OCI-LY1 (cell line): ENCODE measurements around the gene ALDOA.

Experiments used
- H2AFZ ChIP-seq: fragments of 200-600 bp; sonication (generic), shearing (Covaris generic); 2 replicates; pipeline ENCODE4 v1.6.0; 2014; ENCODE audit warnings: antibody characterized with exemption, mild to moderate bottlenecking, low read length
- H3F3A ChIP-seq: fragments of 200-600 bp; sonication (generic), shearing (Covaris generic); 2 replicates; pipeline ENCODE4 v1.6.0; 2014; ENCODE audit warnings: mild to moderate bottlenecking, antibody characterized with exemption, low read length, moderate library complexity; ENCODE audit not compliant: insufficient read depth
- H3K27ac ChIP-seq: fragments of 200-600 bp; sonication (generic); 2 replicates; pipeline ENCODE4 v1.5.1; 2014; ENCODE audit warnings: low read length, mixed run types, mild to moderate bottlenecking, low read depth; ENCODE audit not compliant: poor library complexity, severe bottlenecking
- H3K27me3 ChIP-seq: fragments of 200-600 bp; sonication (generic); 2 replicates; pipeline ENCODE4 v1.6.0; 2014; ENCODE audit warnings: antibody characterized with exemption, mild to moderate bottlenecking, low read length, moderate library complexity; ENCODE audit not compliant: insufficient read depth
- H3K36me3 ChIP-seq: fragments of 200-600 bp; sonication (generic); 2 replicates; pipeline ENCODE4 v1.6.1; 2014; ENCODE audit warnings: mild to moderate bottlenecking, antibody characterized with exemption, low read length, moderate library complexity, mixed read lengths; ENCODE audit not compliant: insufficient read depth
- H3K4me1 ChIP-seq: fragments of 200-600 bp; sonication (generic); 2 replicates; pipeline ENCODE4 v1.5.1; 2014; ENCODE audit warnings: mild to moderate bottlenecking, low read length, moderate library complexity; ENCODE audit not compliant: insufficient read depth, severe bottlenecking
- H3K4me2 ChIP-seq: fragments of 200-600 bp; sonication (generic), shearing (Covaris generic); 2 replicates; pipeline ENCODE4 v1.6.1; 2014; ENCODE audit warnings: low read length
- H3K4me3 ChIP-seq: fragments of 200-600 bp; sonication (generic); 2 replicates; pipeline ENCODE4 v1.5.1; 2014; ENCODE audit warnings: low read length, low read depth, mild to moderate bottlenecking, mixed read lengths; ENCODE audit not compliant: poor library complexity, severe bottlenecking
- H3K79me2 ChIP-seq: fragments of 200-600 bp; shearing (Covaris generic); 2 replicates; pipeline ENCODE4 v1.6.1; 2016; ENCODE audit warnings: mixed run types, low read length, mixed read lengths; ENCODE audit not compliant: insufficient read depth
- H3K9ac ChIP-seq: fragments of 200-600 bp; sonication (generic), shearing (Covaris generic); 2 replicates; pipeline ENCODE4 v1.6.1; 2014; ENCODE audit warnings: mild to moderate bottlenecking, low read length, mixed read lengths
- H3K9me2 ChIP-seq: fragments of 200-600 bp; sonication (generic), shearing (Covaris generic); 2 replicates; pipeline ENCODE4 v1.6.1; 2014; ENCODE audit warnings: low read depth, mild to moderate bottlenecking, low read length, mixed read lengths
- H3K9me3 ChIP-seq: fragments of 200-600 bp; shearing (Covaris generic); 2 replicates; pipeline ENCODE4 v1.6.1; 2014; ENCODE audit warnings: low read length, mixed read lengths
- H4K20me1 ChIP-seq: fragments of 200-600 bp; sonication (generic), shearing (Covaris generic); 2 replicates; pipeline ENCODE4 v1.6.0; 2016; ENCODE audit warnings: mild to moderate bottlenecking, low read length; ENCODE audit not compliant: insufficient read depth
- EZH2 ChIP-seq: fragments of 200-600 bp; sonication (generic), shearing (Covaris generic); IDR thresholded peaks from 2 replicates; pipeline ENCODE4 v1.8.0; 2017; ENCODE audit warnings: borderline replicate concordance, mixed run types, mild to moderate bottlenecking, antibody characterized with exemption, low read length, moderate library complexity, mixed read lengths
- TF ChIP-seq, protein P1 (sequence below): fragments of 200-600 bp; sonication (generic), shearing (Covaris generic); IDR thresholded peaks from 2 replicates; pipeline ENCODE4 v1.5.1; 2017; ENCODE audit warnings: mild to moderate bottlenecking, antibody characterized with exemption, low read length, moderate library complexity, mixed read lengths

ALDOA gene

GRCh38 chr16:30026449-30026848, 39.1 kb upstream of the ALDOA start:
- peaks cover 12% of the 10 kb centered on the region; the same call in 1 of the 2 replicates for H3K27me3 ChIP-seq
- H3F3A ChIP-seq: no peaks in the 10 kb centered on the region
- no peaks in the 10 kb centered on the region for H3K79me2 ChIP-seq
- no peaks in the 10 kb centered on the region for H4K20me1 ChIP-seq
- H2AFZ ChIP-seq: no peak overlapping the region
- H3K9me2 ChIP-seq: no peaks in the 10 kb centered on the region
- no peak overlapping the region for H3K4me2 ChIP-seq
- H3K9ac ChIP-seq: no peak overlapping the region
- TF ChIP-seq, protein P1, sequence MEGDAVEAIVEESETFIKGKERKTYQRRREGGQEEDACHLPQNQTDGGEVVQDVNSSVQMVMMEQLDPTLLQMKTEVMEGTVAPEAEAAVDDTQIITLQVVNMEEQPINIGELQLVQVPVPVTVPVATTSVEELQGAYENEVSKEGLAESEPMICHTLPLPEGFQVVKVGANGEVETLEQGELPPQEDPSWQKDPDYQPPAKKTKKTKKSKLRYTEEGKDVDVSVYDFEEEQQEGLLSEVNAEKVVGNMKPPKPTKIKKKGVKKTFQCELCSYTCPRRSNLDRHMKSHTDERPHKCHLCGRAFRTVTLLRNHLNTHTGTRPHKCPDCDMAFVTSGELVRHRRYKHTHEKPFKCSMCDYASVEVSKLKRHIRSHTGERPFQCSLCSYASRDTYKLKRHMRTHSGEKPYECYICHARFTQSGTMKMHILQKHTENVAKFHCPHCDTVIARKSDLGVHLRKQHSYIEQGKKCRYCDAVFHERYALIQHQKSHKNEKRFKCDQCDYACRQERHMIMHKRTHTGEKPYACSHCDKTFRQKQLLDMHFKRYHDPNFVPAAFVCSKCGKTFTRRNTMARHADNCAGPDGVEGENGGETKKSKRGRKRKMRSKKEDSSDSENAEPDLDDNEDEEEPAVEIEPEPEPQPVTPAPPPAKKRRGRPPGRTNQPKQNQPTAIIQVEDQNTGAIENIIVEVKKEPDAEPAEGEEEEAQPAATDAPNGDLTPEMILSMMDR: no peak
- no peak for TF ChIP-seq EZH2
- H3K4me1 ChIP-seq: peaks cover under 1% of the 10 kb centered on the region
- no peak overlapping the region for H3K27ac ChIP-seq
- no peaks in the 10 kb centered on the region for H3K36me3 ChIP-seq
- no peaks in the 10 kb centered on the region for H3K9me3 ChIP-seq
- no peak overlapping the region for H3K4me3 ChIP-seq

DNA sequence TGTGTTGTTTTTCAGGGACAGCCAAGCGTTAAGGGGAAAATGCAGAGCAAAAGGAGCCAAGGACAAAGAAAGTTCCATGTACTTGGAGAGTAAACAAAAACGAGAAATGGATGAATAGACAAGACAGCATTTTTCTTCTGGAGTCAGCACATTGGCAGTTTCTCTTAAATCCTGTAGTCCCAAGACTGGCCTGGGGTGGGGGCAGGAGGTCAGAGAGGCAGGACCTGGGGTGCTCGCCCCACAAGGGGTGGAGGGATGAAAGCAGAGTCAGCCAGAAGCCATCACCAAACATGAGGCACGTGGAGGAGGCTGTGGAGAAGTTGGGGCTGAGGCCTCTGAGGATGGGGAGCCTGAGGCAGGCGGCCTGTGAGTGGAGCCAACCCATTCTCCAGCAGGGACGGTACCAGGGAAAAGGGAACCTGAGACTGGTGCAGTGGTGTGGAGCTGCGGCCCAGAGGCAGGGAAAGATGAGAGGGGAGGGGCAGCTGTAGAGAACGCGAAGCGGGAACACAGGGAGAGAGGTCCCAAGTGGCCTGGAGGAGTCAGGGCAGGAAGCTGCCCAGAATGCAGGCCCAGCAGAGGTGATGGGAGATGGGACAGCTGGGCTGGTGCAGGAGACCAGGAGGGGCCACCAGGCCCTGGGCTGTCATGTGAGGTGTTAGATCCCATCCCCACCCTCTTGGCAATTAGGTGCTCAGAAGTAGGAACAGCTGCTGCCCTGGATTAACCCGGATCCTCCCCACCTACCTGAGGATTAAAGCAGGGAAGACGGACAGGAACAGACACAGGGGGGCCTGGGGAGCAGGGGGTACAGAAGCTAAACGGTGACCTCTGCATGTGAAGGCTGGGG, 37.7 kb upstream of the ALDOA start:
- TF ChIP-seq EZH2: no peak
- TF ChIP-seq, protein P1: no peak
- H4K20me1 ChIP-seq: no peaks in the 10 kb centered on the region
- H3K27ac ChIP-seq: no peak overlapping the region
- no peak overlapping the region for H3K9ac ChIP-seq
- no peak overlapping the region for H2AFZ ChIP-seq
- no peaks in the 10 kb centered on the region for H3K79me2 ChIP-seq
- no peak overlapping the region for H3K4me3 ChIP-seq
- no peaks in the 10 kb centered on the region for H3K9me3 ChIP-seq
- H3K36me3 ChIP-seq: no peaks in the 10 kb centered on the region
- H3F3A ChIP-seq: no peaks in the 10 kb centered on the region
- H3K4me1 ChIP-seq: no peaks in the 10 kb centered on the region
- H3K27me3 ChIP-seq: peaks cover 9% of the 10 kb centered on the region; the same call in 1 of the 2 replicates
- H3K4me2 ChIP-seq: no peak overlapping the region
- H3K9me2 ChIP-seq: no peaks in the 10 kb centered on the region

DNA sequence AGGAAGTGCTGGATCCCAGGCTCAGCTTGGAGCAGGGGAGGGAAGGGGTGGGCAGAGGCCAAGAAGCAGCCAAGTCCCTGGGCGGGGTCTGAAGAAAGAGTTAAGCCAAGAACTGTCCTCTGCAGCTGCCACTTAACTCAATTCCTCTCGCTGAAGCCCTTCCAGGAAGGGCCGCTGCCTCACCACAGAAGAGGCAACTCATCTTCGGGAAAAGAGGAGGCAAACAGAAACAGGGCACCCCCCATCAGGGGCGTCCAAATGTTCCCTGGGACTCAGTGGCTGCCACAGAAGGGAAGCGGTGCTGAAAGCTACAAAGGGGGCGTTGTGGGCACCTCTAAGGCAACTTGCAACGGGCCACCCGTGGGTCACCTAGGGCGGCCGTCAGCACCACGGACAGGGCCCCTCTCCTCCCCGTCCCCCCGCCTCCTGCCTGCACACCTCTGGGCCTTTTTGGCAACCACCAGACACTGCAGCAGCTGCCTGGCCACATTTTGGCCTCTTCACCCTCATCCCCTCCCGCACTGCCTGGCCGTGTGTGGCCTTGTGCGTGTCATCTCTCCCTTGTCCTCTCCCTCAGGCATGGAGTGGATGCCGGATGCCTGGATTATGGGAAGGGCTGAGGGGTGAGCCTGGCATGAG, 37.0 kb upstream of the ALDOA start:
- no peak overlapping the region for H3K27ac ChIP-seq
- H3K4me2 ChIP-seq: no peak overlapping the region
- no peak overlapping the region for H3K9ac ChIP-seq
- no peaks in the 10 kb centered on the region for H3K4me1 ChIP-seq
- no peak overlapping the region for H3K4me3 ChIP-seq
- H3K27me3 ChIP-seq: peaks cover 5% of the 10 kb centered on the region; the same call in 1 of the 2 replicates
- TF ChIP-seq, protein P1: no peak
- TF ChIP-seq EZH2: no peak
- no peaks in the 10 kb centered on the region for H4K20me1 ChIP-seq
- no peaks in the 10 kb centered on the region for H3K9me2 ChIP-seq
- H3K79me2 ChIP-seq: no peaks in the 10 kb centered on the region
- H3K36me3 ChIP-seq: no peaks in the 10 kb centered on the region
- H3F3A ChIP-seq: no peaks in the 10 kb centered on the region
- H3K9me3 ChIP-seq: no peaks in the 10 kb centered on the region
- H2AFZ ChIP-seq: no peak overlapping the region
